ENCODE results near the gene PRKN.

- TF ChIP-seq CTCF (IDR thresholded peaks at IDR 0.05): no peak
- no peak for TF ChIP-seq POLR2A (IDR thresholded peaks at IDR 0.05)
Observed at GRCh38 chr6:162343198-162343935, 384.2 kb downstream of the PRKN start.

Data from thyroid gland (tissue), 4 donors.